GM23248 (cell line): ENCODE results near the gene RPL27.

Experiments used
- EZH2 ChIP-seq: fragments of 200-600 bp; sonication (generic); IDR thresholded peaks from 2 replicates; pipeline ENCODE4 v1.6.1; 2018; ENCODE audit warnings: antibody characterized with exemption, mild to moderate bottlenecking; ENCODE audit not compliant: insufficient read depth, poor library complexity, severe bottlenecking
- EZH2phosphoT487 ChIP-seq: fragments of 200-600 bp; sonication (generic); IDR thresholded peaks from 2 replicates; pipeline ENCODE4 v1.6.1; 2018; ENCODE audit warnings: antibody characterized with exemption, moderate library complexity, mild to moderate bottlenecking, low read depth; ENCODE audit not compliant: insufficient read depth

- TF ChIP-seq EZH2 (no peak), EZH2phosphoT487 (no peak)
Observed at GRCh38 chr17:42969001-42969581, 29.1 kb upstream of the RPL27 start.
